ENCODE results near the gene PLA2G2C.

Gene PLA2G2C

DNA sequence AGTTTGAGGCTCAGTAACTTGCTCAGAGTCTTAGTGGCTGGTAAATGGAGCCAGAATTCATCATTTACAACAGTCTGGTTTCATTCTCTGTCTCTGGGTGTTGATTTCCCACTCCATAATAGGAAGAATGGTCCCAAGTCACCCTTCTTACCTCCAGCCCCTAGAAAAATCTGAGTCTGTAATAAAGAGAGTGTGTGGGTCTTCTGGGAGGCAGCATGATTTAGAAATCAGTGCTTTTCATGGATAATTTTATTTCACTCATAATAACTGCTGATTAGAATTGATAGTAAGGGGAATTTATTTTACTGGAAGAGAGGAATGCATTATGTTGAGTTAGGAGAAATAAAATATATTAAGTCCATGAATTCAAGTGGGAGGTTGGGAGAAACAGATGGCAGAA, 69.1 kb downstream of the PLA2G2C start:
- H3K79me2 ChIP-seq (ENCODE audit: low read length), result no peaks in the 10 kb centered on the region
- no peak overlapping the region for H3K4me3 ChIP-seq (ENCODE audit: low read length)
- H3K36me3 ChIP-seq (replicated peaks; ENCODE audit: insufficient read depth, low read length), result no peaks in the 10 kb centered on the region
- no peaks in the 10 kb centered on the region for H4K20me1 ChIP-seq (ENCODE audit: insufficient read depth, low read length)
- no peak for DNase-seq
- H3K9ac ChIP-seq (ENCODE audit: low read length), result no peak overlapping the region
- no peaks in the 10 kb centered on the region for H3K9me3 ChIP-seq (replicated peaks; ENCODE audit: insufficient read depth, low read length)
- H3K4me1 ChIP-seq (ENCODE audit: low read length), result no peaks in the 10 kb centered on the region
- no peaks in the 10 kb centered on the region for H3F3A ChIP-seq (ENCODE audit: insufficient read depth, low read length)
- H2AFZ ChIP-seq (ENCODE audit: low read length), result no peak overlapping the region
- TF ChIP-seq, protein P1, sequence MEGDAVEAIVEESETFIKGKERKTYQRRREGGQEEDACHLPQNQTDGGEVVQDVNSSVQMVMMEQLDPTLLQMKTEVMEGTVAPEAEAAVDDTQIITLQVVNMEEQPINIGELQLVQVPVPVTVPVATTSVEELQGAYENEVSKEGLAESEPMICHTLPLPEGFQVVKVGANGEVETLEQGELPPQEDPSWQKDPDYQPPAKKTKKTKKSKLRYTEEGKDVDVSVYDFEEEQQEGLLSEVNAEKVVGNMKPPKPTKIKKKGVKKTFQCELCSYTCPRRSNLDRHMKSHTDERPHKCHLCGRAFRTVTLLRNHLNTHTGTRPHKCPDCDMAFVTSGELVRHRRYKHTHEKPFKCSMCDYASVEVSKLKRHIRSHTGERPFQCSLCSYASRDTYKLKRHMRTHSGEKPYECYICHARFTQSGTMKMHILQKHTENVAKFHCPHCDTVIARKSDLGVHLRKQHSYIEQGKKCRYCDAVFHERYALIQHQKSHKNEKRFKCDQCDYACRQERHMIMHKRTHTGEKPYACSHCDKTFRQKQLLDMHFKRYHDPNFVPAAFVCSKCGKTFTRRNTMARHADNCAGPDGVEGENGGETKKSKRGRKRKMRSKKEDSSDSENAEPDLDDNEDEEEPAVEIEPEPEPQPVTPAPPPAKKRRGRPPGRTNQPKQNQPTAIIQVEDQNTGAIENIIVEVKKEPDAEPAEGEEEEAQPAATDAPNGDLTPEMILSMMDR (IDR thresholded peaks at IDR 0.05; ENCODE audit: low read length), result no peak
- TF ChIP-seq EZH2phosphoT487 (IDR thresholded peaks at IDR 0.05; ENCODE audit: low read length) (no peak), EZH2 (optimal IDR thresholded peaks at IDR 0.05; ENCODE audit: low read depth, low read length) (no peak)
- peaks cover 13% of the 10 kb centered on the region for H3K27me3 ChIP-seq (replicated peaks; ENCODE audit: insufficient read depth, low read length)
- no peak overlapping the region for H3K27ac ChIP-seq (ENCODE audit: low read length)
- H3K9me2 ChIP-seq (replicated peaks; ENCODE audit: insufficient read depth, low read length), result no peaks in the 10 kb centered on the region
- H3K4me2 ChIP-seq (ENCODE audit: low read depth, low read length), result no peak overlapping the region

DNA sequence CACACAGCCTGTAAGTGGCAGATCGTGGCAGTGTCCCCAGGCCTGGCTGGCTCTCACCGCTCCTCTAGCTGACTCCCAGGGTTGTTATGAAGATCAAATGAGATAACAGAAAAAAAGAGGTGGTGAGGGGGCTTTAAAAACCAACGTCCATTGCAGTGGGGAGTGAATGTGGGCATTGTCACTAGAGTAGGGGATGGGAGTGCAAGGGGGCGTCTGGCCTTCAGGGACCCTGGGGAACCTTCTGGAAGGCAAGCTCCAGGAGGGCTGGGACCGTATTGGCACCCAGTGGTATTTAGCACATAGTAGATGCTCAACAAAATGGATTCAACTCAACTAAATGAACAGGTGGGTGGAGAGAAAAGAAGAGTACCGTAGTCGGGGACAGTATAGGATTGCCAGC, 70.4 kb downstream of the PLA2G2C start:
- Histone ChIP-seq H3K36me3 (replicated peaks; ENCODE audit: insufficient read depth, low read length) (no peaks in the 10 kb centered on the region), H3K9ac (ENCODE audit: low read length) (no peak overlapping the region), H2AFZ (ENCODE audit: low read length) (no peak overlapping the region), H3K4me1 (ENCODE audit: low read length) (no peaks in the 10 kb centered on the region), H3K27ac (ENCODE audit: low read length) (no peak overlapping the region), H3K27me3 (replicated peaks; ENCODE audit: insufficient read depth, low read length) (peaks cover 4% of the 10 kb centered on the region), H3K9me3 (replicated peaks; ENCODE audit: insufficient read depth, low read length) (no peaks in the 10 kb centered on the region), H3K4me3 (ENCODE audit: low read length) (no peak overlapping the region), H3K4me2 (ENCODE audit: low read depth, low read length) (no peak overlapping the region), H3K9me2 (replicated peaks; ENCODE audit: insufficient read depth, low read length) (no peaks in the 10 kb centered on the region), H3K79me2 (ENCODE audit: low read length) (no peaks in the 10 kb centered on the region), H4K20me1 (ENCODE audit: insufficient read depth, low read length) (no peaks in the 10 kb centered on the region), H3F3A (ENCODE audit: insufficient read depth, low read length) (no peaks in the 10 kb centered on the region)
- no peak for TF ChIP-seq EZH2 (optimal IDR thresholded peaks at IDR 0.05; ENCODE audit: low read depth, low read length)
- TF ChIP-seq, protein P1 (IDR thresholded peaks at IDR 0.05; ENCODE audit: low read length), result no peak
- TF ChIP-seq EZH2phosphoT487 (IDR thresholded peaks at IDR 0.05; ENCODE audit: low read length), result no peak
- DNase-seq, result no peak

DNA sequence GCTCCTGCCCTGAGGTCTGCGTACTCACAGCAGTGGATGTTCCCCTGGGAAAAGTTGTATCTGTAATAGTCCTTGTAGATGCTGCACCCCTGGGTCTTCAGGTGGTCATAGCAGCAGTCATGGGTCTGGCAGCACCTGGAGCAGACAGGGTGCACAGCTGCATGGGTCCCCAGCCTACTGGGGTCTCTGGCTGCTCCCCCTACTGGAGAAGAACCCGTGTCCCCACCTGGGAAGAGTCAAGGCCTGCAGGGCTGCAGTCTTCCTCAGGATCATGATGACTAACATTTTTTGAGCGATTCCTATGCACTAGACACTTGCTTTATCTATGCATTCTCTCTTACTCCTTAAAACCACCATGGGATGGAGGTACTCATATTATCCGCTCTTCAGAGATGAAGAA, 70.8 kb downstream of the PLA2G2C start:
- TF ChIP-seq, protein P1 (IDR thresholded peaks at IDR 0.05; ENCODE audit: low read length), result no peak
- TF ChIP-seq EZH2 (optimal IDR thresholded peaks at IDR 0.05; ENCODE audit: low read depth, low read length) (no peak), EZH2phosphoT487 (IDR thresholded peaks at IDR 0.05; ENCODE audit: low read length) (no peak)
- DNase-seq, result no peak
- no peak overlapping the region for H3K4me3 ChIP-seq (ENCODE audit: low read length)
- no peaks in the 10 kb centered on the region for H3K79me2 ChIP-seq (ENCODE audit: low read length)
- no peak overlapping the region for H3K4me2 ChIP-seq (ENCODE audit: low read depth, low read length)
- no peak overlapping the region for H2AFZ ChIP-seq (ENCODE audit: low read length)
- no peaks in the 10 kb centered on the region for H3K9me3 ChIP-seq (replicated peaks; ENCODE audit: insufficient read depth, low read length)
- no peaks in the 10 kb centered on the region for H3K9me2 ChIP-seq (replicated peaks; ENCODE audit: insufficient read depth, low read length)
- no peaks in the 10 kb centered on the region for H4K20me1 ChIP-seq (ENCODE audit: insufficient read depth, low read length)
- H3K27ac ChIP-seq (ENCODE audit: low read length), result no peak overlapping the region
- no peak overlapping the region for H3K9ac ChIP-seq (ENCODE audit: low read length)
- H3K36me3 ChIP-seq (replicated peaks; ENCODE audit: insufficient read depth, low read length), result no peaks in the 10 kb centered on the region
- no peaks in the 10 kb centered on the region for H3K27me3 ChIP-seq (replicated peaks; ENCODE audit: insufficient read depth, low read length)
- H3K4me1 ChIP-seq (ENCODE audit: low read length), result no peaks in the 10 kb centered on the region
- H3F3A ChIP-seq (ENCODE audit: insufficient read depth, low read length), result no peaks in the 10 kb centered on the region
